MM.1S (cell line): ENCODE measurements around the gene APBA1.

Experiments used
- DNase-seq: peaks from one replicate; pipeline ENCODE4 v3.0.0-alpha.2; 2015
- H2AFZ ChIP-seq: fragments of 300-600 bp; sonication (generic); 2 replicates; pipeline ENCODE4 v1.6.0; 2016; ENCODE audit warnings: antibody characterized with exemption, low read length
- H3F3A ChIP-seq: fragments of 300-600 bp; sonication (generic); 2 replicates; pipeline ENCODE4 v1.6.1; 2016; ENCODE audit warnings: mild to moderate bottlenecking, antibody characterized with exemption, low read length, moderate library complexity, mixed read lengths; ENCODE audit not compliant: insufficient read depth
- H3K27ac ChIP-seq: fragments of 300-600 bp; sonication (generic); 2 replicates; pipeline ENCODE4 v1.5.1; 2016; ENCODE audit warnings: mild to moderate bottlenecking, low read length
- H3K27me3 ChIP-seq: fragments of 300-600 bp; sonication (generic); replicated peaks from 2 replicates; pipeline ENCODE4 v1.6.0; 2016; ENCODE audit warnings: low read length; ENCODE audit not compliant: insufficient read depth
- H3K36me3 ChIP-seq: fragments of 300-600 bp; sonication (generic); replicated peaks from 2 replicates; pipeline ENCODE4 v1.6.1; 2016; ENCODE audit warnings: mild to moderate bottlenecking, low read length, mixed read lengths; ENCODE audit not compliant: insufficient read depth
- H3K4me1 ChIP-seq: fragments of 300-600 bp; sonication (generic); 2 replicates; pipeline ENCODE4 v1.6.1; 2016; ENCODE audit warnings: low read length, mixed read lengths
- H3K4me2 ChIP-seq: fragments of 300-600 bp; sonication (generic); 2 replicates; pipeline ENCODE4 v1.6.0; 2016; ENCODE audit warnings: low read depth, low read length
- H3K4me3 ChIP-seq: fragments of 300-600 bp; sonication (generic); 2 replicates; pipeline ENCODE4 v1.5.1; 2016; ENCODE audit warnings: low read length, mixed read lengths
- H3K79me2 ChIP-seq: fragments of 300-600 bp; sonication (generic); 2 replicates; pipeline ENCODE4 v1.6.1; 2016; ENCODE audit warnings: mixed run types, low read length, mixed read lengths
- H3K9ac ChIP-seq: fragments of 300-600 bp; sonication (generic); 2 replicates; pipeline ENCODE4 v1.6.1; 2016; ENCODE audit warnings: low read length, mixed read lengths
- H3K9me2 ChIP-seq: fragments of 300-600 bp; sonication (generic); replicated peaks from 2 replicates; pipeline ENCODE4 v1.6.1; 2016; ENCODE audit warnings: mild to moderate bottlenecking, low read length, mixed read lengths; ENCODE audit not compliant: insufficient read depth
- H3K9me3 ChIP-seq: fragments of 300-600 bp; sonication (generic); replicated peaks from 2 replicates; pipeline ENCODE4 v1.6.1; 2016; ENCODE audit warnings: mild to moderate bottlenecking, low read length, mixed read lengths; ENCODE audit not compliant: insufficient read depth
- H4K20me1 ChIP-seq: fragments of 300-600 bp; sonication (generic); 2 replicates; pipeline ENCODE4 v1.6.1; 2016; ENCODE audit warnings: mild to moderate bottlenecking, low read length, moderate library complexity, mixed read lengths; ENCODE audit not compliant: insufficient read depth
- EZH2 ChIP-seq: fragments of 300-600 bp; sonication (generic); optimal IDR thresholded peaks from 2 replicates; pipeline ENCODE3; 2017; ENCODE audit warnings: low read depth, mild to moderate bottlenecking, antibody characterized with exemption, low read length, mixed read lengths
- EZH2phosphoT487 ChIP-seq: fragments of 300-600 bp; sonication (generic); IDR thresholded peaks from 2 replicates; pipeline ENCODE4 v1.6.1; 2018; ENCODE audit warnings: antibody characterized with exemption, low read length
- TF ChIP-seq, protein P1 (sequence below): fragments of 300-600 bp; sonication (generic); IDR thresholded peaks from 2 replicates; pipeline ENCODE4 v1.5.1; 2016; ENCODE audit warnings: antibody characterized with exemption, low read length, mixed read lengths

APBA1 gene

DNA sequence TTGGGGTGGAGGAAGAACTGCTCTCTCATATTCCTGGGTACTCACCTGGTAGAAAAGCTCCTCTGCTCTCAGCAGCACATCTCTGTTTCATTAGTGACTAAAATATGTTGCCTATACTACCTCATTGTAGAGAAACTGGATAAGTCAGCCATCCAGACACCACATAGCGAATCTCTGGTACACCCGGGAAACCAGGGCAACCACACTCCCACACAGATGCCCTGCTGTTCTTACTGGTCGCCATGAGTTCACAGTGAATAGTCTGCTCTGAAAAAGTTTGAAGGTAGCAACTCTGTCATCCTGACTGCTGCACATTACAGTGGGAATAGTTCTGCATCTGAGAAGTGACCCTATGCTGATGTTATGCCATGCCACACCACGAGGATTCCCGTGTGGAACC lies 212.2 kb downstream of the APBA1 start:
- Histone ChIP-seq H2AFZ (no peak overlapping the region), H4K20me1 (no peaks in the 10 kb centered on the region), H3K4me2 (no peak overlapping the region), H3K4me3 (no peak overlapping the region), H3K27me3 (no peaks in the 10 kb centered on the region), H3K9ac (no peak overlapping the region), H3K9me2 (no peaks in the 10 kb centered on the region), H3K4me1 (no peaks in the 10 kb centered on the region), H3K9me3 (no peaks in the 10 kb centered on the region), H3K36me3 (no peaks in the 10 kb centered on the region), H3K79me2 (no peaks in the 10 kb centered on the region), H3K27ac (no peak overlapping the region), H3F3A (no peaks in the 10 kb centered on the region)
- TF ChIP-seq EZH2phosphoT487: no peak
- TF ChIP-seq, protein P1, sequence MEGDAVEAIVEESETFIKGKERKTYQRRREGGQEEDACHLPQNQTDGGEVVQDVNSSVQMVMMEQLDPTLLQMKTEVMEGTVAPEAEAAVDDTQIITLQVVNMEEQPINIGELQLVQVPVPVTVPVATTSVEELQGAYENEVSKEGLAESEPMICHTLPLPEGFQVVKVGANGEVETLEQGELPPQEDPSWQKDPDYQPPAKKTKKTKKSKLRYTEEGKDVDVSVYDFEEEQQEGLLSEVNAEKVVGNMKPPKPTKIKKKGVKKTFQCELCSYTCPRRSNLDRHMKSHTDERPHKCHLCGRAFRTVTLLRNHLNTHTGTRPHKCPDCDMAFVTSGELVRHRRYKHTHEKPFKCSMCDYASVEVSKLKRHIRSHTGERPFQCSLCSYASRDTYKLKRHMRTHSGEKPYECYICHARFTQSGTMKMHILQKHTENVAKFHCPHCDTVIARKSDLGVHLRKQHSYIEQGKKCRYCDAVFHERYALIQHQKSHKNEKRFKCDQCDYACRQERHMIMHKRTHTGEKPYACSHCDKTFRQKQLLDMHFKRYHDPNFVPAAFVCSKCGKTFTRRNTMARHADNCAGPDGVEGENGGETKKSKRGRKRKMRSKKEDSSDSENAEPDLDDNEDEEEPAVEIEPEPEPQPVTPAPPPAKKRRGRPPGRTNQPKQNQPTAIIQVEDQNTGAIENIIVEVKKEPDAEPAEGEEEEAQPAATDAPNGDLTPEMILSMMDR: no peak
- no peak for TF ChIP-seq EZH2
- DNase-seq: no peak

DNA sequence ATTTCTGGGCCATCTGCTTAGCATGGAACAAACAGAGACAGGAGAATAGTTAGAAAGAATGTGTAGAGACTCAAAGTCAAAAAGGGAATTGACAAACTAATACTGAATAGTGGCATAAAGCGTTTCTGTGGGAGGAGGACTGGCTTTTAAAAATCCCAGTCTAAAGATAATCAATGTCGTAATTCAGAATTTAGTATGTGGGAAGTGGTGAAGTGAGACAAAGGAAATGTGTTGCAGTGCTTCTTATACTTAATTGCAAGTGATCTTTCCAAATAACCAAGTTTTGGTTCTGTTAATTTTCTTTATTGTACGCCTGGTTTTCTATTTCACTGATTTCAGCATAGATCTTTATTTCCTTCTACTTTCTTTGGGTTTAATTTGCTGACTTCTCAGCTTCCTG lies 214.0 kb downstream of the APBA1 start:
- Histone ChIP-seq H3K79me2 (no peaks in the 10 kb centered on the region), H4K20me1 (no peaks in the 10 kb centered on the region), H3K36me3 (no peaks in the 10 kb centered on the region), H2AFZ (no peak overlapping the region), H3K27me3 (no peaks in the 10 kb centered on the region), H3F3A (no peaks in the 10 kb centered on the region), H3K4me3 (no peak overlapping the region), H3K4me1 (no peaks in the 10 kb centered on the region), H3K9me3 (no peaks in the 10 kb centered on the region), H3K9ac (no peak overlapping the region), H3K27ac (no peak overlapping the region), H3K9me2 (no peaks in the 10 kb centered on the region), H3K4me2 (no peak overlapping the region)
- TF ChIP-seq EZH2phosphoT487 (no peak), EZH2 (no peak)
- TF ChIP-seq, protein P1: no peak
- no peak for DNase-seq

DNA sequence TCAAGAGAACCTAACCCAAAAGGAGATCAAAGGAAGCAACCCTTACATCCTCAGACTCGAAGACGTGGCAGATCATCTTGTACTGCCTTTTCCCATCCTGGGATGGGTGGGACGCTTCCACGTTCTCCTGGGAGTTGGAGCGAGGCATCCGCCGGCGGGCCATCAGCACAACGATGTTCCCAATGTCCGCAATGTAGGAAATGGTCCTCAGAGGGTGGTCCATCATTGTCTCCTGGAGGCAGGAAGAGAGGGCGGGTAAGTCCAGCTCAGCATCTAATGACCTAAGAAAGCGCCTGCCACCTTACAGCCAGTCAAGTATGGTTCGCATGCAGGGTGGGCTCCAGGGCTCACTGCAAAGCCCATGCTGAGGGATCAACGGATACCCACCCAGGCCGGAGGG lies 216.0 kb downstream of the APBA1 start:
- Histone ChIP-seq H3K27ac (no peak overlapping the region), H3K4me1 (no peaks in the 10 kb centered on the region), H2AFZ (no peak overlapping the region), H3K9ac (no peak overlapping the region), H3K9me2 (no peaks in the 10 kb centered on the region), H3K4me2 (no peak overlapping the region), H3K36me3 (no peaks in the 10 kb centered on the region), H3K9me3 (no peaks in the 10 kb centered on the region), H3F3A (no peaks in the 10 kb centered on the region), H3K27me3 (no peaks in the 10 kb centered on the region), H3K79me2 (no peaks in the 10 kb centered on the region), H4K20me1 (no peaks in the 10 kb centered on the region), H3K4me3 (no peak overlapping the region)
- TF ChIP-seq, protein P1: no peak
- TF ChIP-seq EZH2 (no peak), EZH2phosphoT487 (no peak)
- DNase-seq: no peak
